Activated naive CD4-positive, alpha-beta T cell (primary cell): ENCODE results near the gene RALGAPA2.

Source experiments
- DNase-seq, 4 experiments: peaks; one replicate each; lab custom pipeline; 2025; lab: John Stamatoyannopoulos, UW

The RALGAPA2 gene

DNA sequence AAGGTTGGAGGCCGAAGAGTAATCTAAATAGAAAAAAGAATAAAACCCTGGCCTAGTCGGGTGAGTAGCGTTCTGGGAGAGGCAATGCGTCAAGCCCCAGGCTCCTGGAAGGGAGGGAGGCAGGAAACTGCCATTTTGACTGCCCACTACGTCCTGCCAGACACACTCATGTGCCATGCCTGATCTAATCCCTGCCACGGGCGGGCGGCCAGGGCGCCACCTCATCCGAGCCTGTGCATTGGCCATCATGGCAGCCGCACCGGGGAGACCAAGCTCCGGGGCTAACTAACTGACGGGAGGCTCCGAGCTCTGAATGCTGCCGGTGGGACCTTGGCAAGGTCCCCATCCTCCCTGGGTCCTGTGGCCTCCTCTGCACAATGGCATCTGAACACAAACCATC, 275.8 kb downstream of the RALGAPA2 start:
- DNase-seq = no peak

DNA sequence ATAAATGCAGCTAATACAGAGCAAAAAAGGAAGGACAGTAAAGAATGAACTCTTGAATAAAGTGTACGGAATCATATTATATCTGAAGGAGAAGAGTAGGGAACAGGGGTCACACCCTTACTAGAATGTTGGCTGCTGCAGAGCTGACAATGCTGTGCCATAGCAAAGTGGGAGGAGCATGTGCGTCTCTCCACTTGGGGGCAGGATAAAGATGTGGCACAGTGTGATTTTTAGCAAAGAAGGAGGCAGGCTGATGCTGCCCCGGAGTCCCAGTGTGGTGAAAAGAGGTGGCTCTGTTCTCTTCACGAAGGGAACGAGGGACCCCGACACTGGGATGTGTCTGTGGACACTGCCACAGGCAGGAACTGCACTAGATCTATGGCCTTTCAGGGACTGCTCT, 277.0 kb downstream of the RALGAPA2 start:
- no peak for DNase-seq

DNA sequence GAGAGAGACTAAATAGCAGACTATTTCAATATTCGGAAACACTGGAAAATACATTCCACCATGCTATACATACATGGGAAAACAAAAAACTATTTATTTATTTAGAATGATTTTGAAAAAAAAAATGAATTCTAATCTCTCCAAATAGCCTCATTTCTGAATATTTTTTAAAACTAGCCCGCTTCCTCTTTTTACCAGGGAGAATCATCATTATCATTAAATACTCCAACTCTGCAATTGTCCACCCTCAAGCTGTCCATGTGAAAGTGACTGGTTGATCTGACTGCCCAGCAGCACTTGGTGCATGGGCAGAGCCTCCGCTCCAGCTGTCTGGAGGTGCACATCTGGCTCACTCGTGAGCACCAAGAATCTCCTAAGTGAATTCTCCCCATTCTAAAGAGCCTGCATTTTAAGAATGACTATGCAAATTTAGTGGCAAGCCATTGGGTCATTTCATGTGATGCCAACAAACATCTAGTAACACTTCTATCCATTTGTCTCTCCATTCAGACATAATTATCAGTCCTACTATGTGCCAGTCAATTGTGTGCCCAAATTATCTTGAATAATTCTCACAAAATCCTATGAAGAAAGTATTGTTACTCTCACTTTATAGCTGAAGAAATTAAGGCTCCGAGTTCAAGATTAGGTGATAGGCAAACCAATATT, 279.7 kb downstream of the RALGAPA2 start:
- no peak for DNase-seq

DNA sequence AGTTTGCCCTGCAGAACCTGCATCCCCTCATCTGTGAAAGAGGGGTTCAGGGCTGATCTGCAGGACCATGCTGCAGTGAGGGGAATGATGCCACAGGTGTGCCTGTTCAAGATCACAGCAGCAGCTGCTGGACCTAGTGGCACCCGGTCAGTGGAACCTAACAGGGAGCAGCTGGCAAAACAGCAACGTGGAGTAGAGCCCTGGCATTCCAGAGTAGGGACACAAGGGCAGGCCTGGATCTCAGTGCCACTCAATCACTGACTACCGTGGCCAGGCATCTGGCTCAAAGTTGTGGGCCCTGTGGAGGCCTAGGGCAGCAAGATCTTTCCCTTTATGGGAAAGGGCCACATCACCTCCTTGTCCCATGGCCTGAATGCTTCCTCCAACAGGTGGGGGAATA, 282.4 kb downstream of the RALGAPA2 start:
- no peak for DNase-seq

DNA sequence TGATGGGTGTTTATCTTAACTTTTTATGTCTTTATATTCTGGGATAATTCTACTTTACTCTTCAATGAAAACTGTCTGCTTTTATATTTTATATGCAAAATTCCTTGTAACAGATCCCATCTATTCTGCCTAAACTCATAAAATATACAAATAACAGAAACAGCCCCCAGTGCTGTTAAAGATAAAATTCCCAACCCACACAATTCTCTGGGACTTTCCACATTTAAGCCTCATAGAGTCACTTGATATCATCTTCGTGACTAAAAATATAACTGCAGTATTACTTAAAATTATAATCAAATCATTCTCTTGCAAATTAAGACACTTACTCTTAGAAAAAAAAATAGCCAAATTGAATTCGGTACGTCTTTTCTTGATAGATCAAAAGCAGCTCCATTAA, 284.4 kb downstream of the RALGAPA2 start:
- DNase-seq = no peak

DNA sequence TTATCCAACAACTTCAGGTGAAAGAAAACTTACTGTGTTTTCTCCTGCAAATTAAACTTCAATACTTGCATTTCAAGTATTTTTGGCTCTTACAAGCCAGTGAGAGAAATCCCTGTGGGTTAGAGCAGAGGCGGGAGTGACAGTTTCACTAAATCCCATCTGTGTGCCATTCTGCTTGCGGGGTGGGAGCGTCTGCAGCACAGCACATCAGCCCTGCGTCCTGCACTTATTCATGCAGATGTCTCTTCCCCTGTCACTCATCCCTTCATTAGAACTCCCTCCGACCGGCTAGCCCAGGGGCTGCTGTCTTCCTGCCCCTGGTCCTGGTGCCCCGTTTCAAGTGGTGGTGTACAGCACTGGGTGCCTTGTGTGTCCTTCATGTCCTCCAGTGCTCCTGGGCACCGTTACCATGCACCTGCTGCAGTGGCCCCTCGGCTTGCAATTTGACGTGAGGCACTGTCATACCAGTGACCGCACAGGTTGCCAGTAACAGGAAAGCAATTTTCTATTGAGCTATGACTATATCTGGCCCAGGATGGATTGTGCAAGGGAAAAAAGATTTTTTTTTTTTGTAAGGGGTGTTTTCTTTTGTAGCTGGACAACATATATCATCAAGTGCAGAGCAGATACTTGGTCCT, 285.1 kb downstream of the RALGAPA2 start:
- DNase-seq = no peak

DNA sequence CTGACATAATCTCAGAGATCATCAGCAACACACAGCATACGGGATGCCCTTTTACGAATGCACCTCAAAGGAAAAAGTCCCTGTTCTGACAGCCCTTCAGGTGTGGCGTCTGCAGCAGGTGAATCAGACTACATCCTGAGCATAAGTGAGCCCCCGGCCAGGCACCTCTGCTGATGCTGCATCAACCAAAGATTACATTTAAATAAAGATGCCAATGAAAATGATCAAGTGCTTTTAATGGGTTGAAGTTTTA, 285.9 kb downstream of the RALGAPA2 start:
- DNase-seq = no peak

DNA sequence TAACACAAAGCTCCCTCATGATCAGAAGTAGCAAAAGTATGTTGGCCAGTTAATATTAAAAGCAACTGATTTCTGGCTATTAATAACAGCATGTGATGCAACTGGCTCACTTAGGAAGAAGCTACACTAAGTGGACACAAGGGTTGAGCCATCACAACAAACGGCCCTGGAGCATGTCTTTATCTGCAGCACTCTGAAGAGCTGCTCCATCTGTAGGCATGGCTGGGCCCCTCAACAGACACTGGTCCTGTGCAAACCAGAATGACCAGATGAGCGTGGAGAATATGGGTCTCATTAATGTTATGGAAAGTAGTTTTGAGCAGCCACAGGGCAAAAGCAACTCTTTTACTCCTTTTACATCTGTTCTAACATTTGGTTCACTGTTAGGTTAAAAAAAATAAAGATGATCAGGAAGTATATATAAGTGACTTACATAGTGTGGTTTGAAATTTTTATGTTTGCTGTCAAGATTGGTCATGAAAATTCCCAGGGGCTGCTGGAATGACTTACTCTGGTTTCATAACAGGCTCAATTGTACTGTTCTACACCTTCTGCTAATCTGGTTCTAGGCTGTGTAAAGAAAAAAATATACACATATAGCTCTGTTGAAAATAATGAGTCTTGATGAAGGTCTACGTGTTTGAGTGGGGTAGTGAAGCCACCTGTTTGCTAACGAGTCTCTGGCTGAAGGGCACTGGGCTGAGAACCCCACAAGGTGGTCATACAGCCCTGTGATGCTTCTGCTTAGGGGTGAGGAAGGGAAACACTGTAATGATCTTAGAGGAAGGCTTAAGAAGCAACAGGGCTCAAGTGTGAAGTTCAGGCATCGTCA, 286.4 kb downstream of the RALGAPA2 start:
- DNase-seq = no peak

DNA sequence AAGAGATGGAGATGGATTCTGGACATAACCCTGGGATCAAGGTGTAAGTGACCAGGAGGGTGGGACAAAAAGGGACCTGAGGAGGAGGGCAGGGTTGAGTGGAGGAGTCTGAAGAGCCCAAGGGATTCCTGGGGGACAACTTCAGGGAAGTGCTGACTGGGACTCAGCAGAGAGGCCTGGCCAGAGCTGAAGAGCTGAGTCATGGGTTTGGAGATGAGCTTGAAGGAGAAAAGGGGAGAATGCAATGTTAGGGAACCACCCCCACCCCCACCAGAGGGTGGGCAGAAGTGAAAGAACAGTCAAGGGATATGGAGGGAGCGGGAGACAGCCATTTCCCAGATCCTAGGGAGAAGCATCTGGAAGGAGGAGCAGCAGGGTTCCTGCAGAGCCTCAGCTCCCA, 289.3 kb downstream of the RALGAPA2 start:
- no peak for DNase-seq

DNA sequence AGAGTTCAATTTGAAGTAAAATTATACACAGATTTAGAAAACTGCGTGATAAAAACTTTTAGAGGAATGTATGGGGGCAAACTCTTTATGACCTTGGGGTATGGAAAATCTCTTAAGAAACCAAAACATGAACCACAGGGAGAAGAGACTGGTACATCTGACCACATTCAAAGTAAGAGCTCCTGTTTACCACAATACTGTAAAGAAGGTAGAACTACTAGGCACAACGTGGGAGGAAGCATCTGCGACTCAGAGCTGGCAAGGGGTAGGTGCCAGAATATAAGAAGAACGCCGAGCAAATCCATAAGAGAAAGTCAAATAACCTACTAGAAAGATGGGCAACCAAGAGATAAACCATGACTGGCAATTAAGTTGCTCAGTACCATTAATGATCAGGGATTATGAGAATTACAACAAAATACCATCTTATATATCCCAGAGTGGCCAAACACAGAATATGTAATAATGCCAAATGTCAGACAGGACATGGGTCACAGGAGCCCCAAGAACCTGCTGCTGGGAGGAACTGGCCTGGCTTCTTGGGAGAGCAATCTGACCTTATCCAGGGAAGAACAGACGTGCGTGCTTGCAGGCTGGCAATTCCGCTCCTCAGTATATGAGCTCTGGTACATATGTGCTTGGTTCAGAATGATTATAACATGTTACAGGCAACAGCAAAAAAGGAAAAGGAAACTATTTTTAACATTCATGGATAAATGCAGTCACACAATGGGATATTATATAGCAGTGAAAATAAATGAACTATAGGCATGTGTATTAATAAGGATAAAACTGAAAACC, 294.4 kb downstream of the RALGAPA2 start:
- no peak for DNase-seq

DNA sequence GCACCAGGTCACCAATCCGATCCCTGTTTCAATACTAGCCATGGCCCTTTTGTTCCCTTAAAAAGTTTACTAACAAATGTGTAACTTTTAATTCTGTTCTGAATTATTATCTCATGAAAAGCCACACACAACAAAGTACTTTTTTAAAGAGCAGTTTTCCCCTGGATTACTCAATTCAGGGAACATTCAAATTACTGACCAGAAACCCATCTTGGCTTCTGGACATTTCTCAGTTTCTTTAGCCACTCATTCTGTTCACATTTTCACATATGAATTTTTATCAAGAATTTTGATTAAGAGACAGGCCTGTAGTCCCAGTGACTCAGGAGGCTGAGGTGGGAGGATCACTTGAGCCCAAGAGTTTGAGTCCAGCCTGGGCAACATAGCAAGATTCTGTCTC, 297.1 kb downstream of the RALGAPA2 start:
- DNase-seq = no peak

DNA sequence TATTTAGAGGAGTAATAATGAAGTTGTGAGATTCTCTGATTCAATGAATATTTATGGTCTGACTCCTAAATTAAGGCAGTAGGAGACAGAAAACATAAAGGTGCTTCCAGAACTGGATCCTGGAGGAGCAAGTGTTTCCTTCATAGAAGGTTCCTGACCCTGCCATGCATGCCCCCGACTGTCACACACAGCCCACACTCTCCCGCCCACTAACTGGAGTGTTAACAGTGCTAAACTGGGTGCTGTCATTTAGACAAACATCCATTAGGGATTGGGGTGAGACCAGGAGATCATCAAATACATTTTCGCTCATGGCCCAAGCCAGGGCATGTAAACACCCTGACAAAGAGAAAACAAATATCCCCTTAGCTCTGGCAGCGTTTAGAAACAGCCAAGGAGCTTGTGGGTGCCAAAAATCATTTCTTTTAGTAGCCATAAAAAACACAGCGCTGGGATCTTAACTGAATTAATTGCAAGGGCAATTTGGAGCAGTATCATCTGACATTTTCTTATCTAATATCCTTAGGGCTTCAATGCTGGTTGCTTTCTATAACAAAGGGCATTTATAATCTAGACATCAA, 297.7 kb downstream of the RALGAPA2 start:
- no peak for DNase-seq

DNA sequence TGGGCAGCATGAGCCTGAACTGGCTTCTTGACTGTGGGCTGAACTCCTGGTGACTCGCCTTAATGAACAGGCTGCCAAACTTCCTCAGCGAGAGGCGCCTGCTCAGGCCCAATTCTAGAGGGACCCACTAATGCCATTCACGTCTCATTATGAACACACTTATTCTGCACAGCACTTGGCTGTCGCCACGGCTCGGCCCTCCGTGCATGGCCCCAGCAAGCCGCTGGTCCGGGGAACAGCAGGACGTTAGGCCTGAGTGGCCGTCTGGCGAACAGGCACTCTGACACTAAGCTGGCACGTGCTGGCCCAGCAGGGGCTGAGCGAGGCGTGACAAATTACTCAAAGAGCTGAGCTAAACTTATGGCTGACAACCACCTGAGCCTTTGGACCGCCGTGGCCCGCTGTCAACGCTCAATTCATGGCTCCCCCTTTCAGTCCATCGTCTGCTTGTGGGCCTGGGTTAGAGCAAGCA, 298.6 kb downstream of the RALGAPA2 start:
- DNase-seq = no peak

DNA sequence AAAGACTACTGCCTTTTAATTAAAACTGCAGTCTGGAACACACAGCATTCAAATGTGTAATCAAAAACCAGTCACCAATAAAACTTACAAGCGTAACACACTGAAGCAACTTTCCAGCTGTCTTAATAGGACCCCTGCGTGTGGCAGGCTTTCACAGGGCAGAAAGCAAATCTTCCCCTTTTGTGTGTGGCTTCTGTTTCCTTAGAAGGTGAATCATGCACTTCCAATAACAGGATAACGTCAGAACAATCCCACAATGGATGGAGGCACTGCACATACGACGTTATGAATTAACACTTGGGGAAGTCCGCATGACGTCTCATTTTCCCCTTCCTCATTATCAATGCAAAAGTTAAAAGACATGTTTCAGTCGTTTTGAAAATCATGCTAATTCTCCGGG, 299.7 kb downstream of the RALGAPA2 start:
- DNase-seq = no peak

DNA sequence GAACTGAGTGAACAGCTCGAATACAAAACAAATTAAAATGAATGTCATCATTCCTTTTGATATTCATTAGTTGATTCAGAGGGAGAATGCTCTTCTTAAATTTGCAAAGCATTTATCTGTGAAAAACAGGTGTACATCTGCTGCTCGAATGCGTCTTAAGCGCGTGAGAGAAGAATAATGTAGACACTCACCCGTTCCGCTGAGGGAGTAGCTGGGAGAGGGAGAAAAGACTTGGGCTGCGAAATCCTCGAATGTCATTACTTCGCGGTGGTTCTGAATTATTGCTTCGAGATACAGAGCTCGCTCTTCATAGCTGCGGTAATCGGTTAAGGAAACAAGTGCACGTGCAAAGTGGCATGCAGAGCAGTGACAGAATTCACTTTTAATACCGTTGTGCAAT, 300.6 kb downstream of the RALGAPA2 start:
- DNase-seq = no peak

DNA sequence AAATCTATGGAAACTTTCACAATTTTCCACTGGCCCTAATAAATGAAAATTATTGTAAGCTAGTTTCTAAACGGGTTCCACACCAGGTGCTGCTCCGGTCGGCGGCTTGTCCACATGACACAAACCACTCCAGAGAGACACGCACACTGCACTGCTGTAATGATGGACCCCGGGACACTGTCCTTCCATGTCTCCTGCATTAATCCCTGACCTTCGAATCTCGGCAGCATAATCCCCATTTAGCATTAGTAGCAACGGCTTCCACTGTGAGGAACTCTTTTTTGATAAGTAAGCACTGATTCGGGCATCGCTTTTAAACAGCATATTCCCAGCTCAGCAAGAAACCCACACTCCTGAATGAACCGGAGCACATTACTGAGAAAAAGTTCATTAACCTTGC, 301.0 kb downstream of the RALGAPA2 start:
- no peak for DNase-seq

DNA sequence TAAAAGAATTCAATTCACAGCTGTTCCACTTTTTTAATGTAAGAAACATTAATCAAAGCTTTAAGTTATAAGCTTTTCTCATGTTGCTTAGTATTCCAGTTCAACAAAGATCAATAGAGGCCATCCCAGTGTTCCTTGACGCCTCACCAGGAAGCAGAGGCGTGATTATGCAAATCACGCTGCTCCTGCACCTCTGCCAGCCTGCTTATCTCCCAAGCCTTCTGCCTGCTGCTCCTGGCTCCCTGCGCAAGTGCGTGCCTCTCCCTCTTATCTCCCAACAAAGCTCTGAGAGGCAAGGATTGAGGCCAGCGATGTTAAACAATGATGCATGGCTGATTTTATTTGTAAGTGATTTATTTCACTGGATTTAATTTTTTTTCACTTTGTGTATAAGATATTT, 301.8 kb downstream of the RALGAPA2 start:
- no peak for DNase-seq

DNA sequence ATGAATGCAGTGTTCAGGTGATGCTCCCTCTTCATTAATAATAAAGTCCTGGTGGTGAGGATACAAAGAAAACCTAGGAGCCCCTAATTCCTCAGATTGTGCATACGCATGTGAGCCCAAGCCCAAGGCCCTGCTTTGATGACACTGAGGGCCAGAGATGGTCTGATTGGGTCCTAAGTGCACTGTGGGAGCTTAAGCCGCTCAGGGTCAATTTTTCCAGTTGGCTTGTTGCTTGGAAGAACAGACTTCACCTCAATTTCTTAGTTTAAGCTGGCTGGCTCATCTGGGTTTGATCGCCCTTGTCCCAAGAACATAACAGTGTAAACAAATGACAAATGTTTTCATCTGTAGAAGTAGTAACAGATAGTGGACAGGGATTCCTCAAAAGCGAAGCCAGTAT, 303.1 kb downstream of the RALGAPA2 start:
- no peak for DNase-seq

DNA sequence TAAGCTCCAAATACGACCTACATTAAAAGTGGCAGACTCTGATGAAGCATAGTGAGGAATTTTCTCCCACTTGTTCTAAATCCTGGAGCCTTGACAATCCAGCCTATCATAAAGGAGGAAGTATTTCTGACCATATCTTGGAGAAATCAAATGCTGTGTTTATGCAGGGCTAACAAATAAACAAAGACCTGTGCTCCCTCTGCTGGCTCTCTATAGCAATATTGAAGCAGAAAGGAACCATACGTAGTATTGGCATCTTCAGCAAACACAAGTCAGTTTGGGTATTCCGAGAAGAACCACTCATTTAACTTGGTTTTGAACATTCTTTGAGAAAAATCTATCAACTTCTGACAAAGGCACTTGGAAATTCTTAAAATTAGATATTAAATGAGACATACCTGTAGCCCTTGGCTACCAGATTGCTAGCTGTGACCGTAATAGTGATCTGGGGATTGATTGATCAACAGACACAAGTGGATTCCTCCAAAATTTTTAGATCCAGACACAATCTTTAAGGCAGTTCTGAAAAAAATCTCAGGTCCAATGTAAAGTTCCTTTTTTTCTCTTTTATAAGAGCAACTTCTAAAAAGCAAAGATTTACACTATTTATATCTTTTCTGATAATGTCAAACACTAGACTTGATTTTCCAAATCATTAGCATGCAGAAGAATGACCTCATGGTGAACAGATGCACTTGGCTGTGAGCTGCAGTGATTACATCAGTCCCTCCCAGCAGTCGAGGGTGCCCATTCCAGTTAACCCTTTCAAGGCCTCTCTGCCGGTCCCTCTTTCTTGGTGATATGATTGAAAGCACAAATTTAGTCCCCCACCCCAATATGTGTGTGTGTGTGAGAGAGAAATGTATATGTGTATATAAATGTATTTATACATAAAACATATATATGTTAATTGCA, 304.3 kb downstream of the RALGAPA2 start:
- DNase-seq = no peak

DNA sequence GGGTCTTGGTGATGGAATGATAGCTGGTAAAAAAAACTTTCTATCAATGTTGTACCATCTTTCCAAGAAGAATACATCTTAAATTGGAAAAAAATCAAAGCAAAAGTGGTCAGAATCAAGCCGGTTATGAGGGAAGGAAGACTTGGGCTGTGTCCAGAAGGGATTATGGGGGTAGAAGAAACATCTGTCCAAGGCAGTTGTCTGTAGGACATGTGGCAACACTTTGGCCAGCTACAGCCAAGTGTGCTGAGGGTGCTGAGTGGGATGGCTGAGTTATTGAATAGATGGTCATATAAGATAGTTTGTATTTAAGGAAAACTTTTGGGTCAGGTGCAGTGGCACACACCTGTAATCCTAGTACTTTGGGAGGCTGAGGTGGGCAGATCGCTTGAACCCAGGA, 306.1 kb downstream of the RALGAPA2 start:
- no peak for DNase-seq

DNA sequence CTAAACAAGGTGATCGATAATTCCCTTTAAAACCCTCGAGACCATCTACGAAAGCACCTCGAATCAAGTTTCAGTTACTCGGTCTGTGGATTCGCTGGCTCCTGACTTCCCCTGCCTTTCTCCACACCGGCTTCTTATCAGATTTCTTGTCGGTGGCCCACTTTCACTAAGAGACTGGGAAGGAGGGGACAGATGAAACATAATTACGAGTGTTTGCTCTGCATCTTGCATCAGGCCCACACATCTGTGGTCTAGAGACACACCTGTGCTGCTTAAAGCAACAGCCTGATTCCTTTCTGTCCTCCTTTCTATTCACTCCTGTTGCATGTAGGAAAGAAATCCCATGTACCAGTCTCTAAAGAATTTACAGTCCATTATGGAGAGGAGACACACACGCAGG, 306.8 kb downstream of the RALGAPA2 start:
- no peak for DNase-seq
